Endothelial cell of umbilical vein (primary cell): Measurements from ENCODE around the gene CST3. TPM values are rescaled to one million over a fixed set of nuclear protein-coding genes. Genes with fewer than 3 reads are reported as not detected.

Experiments
- BruUV-seq: library from RNA; stranded (reverse); fragments of 400-500 nt; replicated peaks from 2 replicates; lab custom pipeline; 2021; lab: Mats Ljungman, UMichigan
- CTCF ChIA-PET: fragments of 300-600, 350-600 bp; sonication (Branson Sonifier 250); formaldehyde crosslinking; loops from one replicate; lab custom pipeline; 2021; ENCODE audit warnings: antibody characterized with exemption, inconsistent platforms; lab: Charles Lee
- POLR2A ChIA-PET: fragments of 300-600, 350-600 bp; sonication (Branson Sonifier 250); formaldehyde crosslinking; loops from one replicate; lab custom pipeline; 2021; ENCODE audit warnings: antibody characterized with exemption, inconsistent platforms; lab: Charles Lee
- DNase-seq: peaks from one replicate; pipeline ENCODE4 v3.0.0-alpha.2; 2011; ENCODE audit warnings: low read depth, low spot score
- FAIRE-seq: peaks from 2 replicates; lab custom pipeline; 2011; peaks lifted over from hg19 to GRCh38; lab: Jason Lieb, UNC
- H2AFZ ChIP-seq: 2 replicates; pipeline ENCODE4 v1.6.0; 2012; ENCODE audit warnings: low read depth, low read length, control low read depth, inconsistent platforms
- H3K27ac ChIP-seq: 2 replicates; pipeline ENCODE4 v1.5.1; 2011; ENCODE audit warnings: low read depth, mild to moderate bottlenecking, control low read depth, low read length, moderate library complexity; ENCODE audit not compliant: insufficient read depth
- H3K27me3 ChIP-seq, 2 experiments: 2 replicates each; pipeline versions ENCODE4 v1.6.0 to v1.6.1; 2011; ENCODE audit warnings: low read length in 2 of 2, mixed read lengths in 1 of 2; ENCODE audit not compliant: control insufficient read depth in 2 of 2, insufficient read depth in 2 of 2
- H3K36me3 ChIP-seq, 2 experiments: 2 replicates in 1 of 2; 3 replicates in 1 of 2; pipeline ENCODE4 v1.5.1; 2011; ENCODE audit warnings: low read length in 2 of 2, mild to moderate bottlenecking in 1 of 2, moderate library complexity in 1 of 2; ENCODE audit not compliant: control insufficient read depth in 2 of 2, insufficient read depth in 2 of 2; ENCODE audit errors: extremely low read depth in 1 of 2
- H3K4me1 ChIP-seq: 3 replicates; pipeline ENCODE4 v1.5.1; 2011; ENCODE audit warnings: mild to moderate bottlenecking, low read length; ENCODE audit not compliant: control insufficient read depth, insufficient read depth; ENCODE audit errors: extremely low read depth
- H3K4me2 ChIP-seq: 2 replicates; pipeline ENCODE4 v1.6.1; 2011; ENCODE audit warnings: low read length, control low read depth, mixed read lengths; ENCODE audit not compliant: insufficient read depth
- H3K4me3 ChIP-seq, 3 experiments: fragments of 200-600 bp in 1 of 3; sonication (generic), shearing (Covaris generic) in 1 of 3; replicated peaks in 1 of 3; 2 replicates each; pipeline ENCODE4 v1.5.1; 2011 to 2016; ENCODE audit warnings: control low read depth in 3 of 3, low read length in 3 of 3, mild to moderate bottlenecking in 2 of 3, inconsistent platforms in 1 of 3, low read depth in 1 of 3, moderate library complexity in 1 of 3; ENCODE audit not compliant: insufficient read depth in 1 of 3
- H3K79me2 ChIP-seq: 2 replicates; pipeline ENCODE4 v1.6.0; 2012; ENCODE audit warnings: low read length, inconsistent platforms; ENCODE audit not compliant: control insufficient read depth, insufficient read depth
- H3K9ac ChIP-seq: replicated peaks from 2 replicates; pipeline ENCODE3; 2011; ENCODE audit warnings: low read length, control low read depth; ENCODE audit not compliant: insufficient read depth; ENCODE audit errors: extremely low read depth
- H3K9me1 ChIP-seq: replicated peaks from 3 replicates; pipeline ENCODE4 v1.6.0; 2011; ENCODE audit warnings: mild to moderate bottlenecking, low read length; ENCODE audit not compliant: control insufficient read depth, insufficient read depth; ENCODE audit errors: extremely low read depth
- H3K9me3 ChIP-seq: replicated peaks from 2 replicates; pipeline ENCODE4 v1.5.1; 2012; ENCODE audit warnings: low read length, inconsistent platforms; ENCODE audit not compliant: control insufficient read depth, insufficient read depth
- H4K20me1 ChIP-seq: replicated peaks from 2 replicates; pipeline ENCODE3; 2011; ENCODE audit warnings: mild to moderate bottlenecking, low read length; ENCODE audit not compliant: control insufficient read depth, insufficient read depth; ENCODE audit errors: extremely low read depth
- EZH2 ChIP-seq: IDR thresholded peaks from 2 replicates; pipeline ENCODE4 v1.6.1; 2012; ENCODE audit warnings: borderline replicate concordance, low read depth, mild to moderate bottlenecking, moderate library complexity, low read length, inconsistent platforms; ENCODE audit not compliant: severe bottlenecking
- FOS ChIP-seq: IDR thresholded peaks from 2 replicates; pipeline ENCODE4 v1.6.1; 2011; ENCODE audit warnings: mild to moderate bottlenecking, low read length, moderate library complexity, borderline replicate concordance; ENCODE audit not compliant: insufficient read depth
- GATA2 ChIP-seq: IDR thresholded peaks from 2 replicates; pipeline ENCODE4 v1.7.0; 2011; ENCODE audit warnings: low read depth, mild to moderate bottlenecking, moderate library complexity, mixed read lengths, low read length; ENCODE audit not compliant: insufficient read length, insufficient read depth
- JUN ChIP-seq: IDR thresholded peaks from 2 replicates; pipeline ENCODE4 v1.6.1; 2011; ENCODE audit warnings: borderline replicate concordance, low read depth; ENCODE audit not compliant: insufficient read length, insufficient read depth
- MAX ChIP-seq: IDR thresholded peaks from 2 replicates; pipeline ENCODE4 v1.6.1; 2011; ENCODE audit not compliant: insufficient read depth, insufficient read length
- MYC ChIP-seq: IDR thresholded peaks from one replicate; pipeline ENCODE4 v1.6.1; 2011; ENCODE audit warnings: mild to moderate bottlenecking, low read depth, low read length
- POLR2A ChIP-seq: IDR thresholded peaks from 2 replicates; pipeline ENCODE4 v1.6.1; 2012; ENCODE audit warnings: low read depth, mild to moderate bottlenecking, control low read depth, low read length
- POLR2AphosphoS5 ChIP-seq: IDR thresholded peaks from 2 replicates; pipeline ENCODE4 v1.6.1; 2012; ENCODE audit warnings: low read depth, mild to moderate bottlenecking, control low read depth, low read length, moderate library complexity; ENCODE audit not compliant: insufficient read depth
- dilution Hi-C: fragments of 300-500 bp; cut with MboI; formaldehyde crosslinking; loops from one replicate; pipeline ENCODE4 v1.15.0; 2019; ENCODE audit warnings: low sequenced_read_pairs; ENCODE audit not compliant: extremely low pct_ligation_motif_present
- intact Hi-C: fragments of 100-400 bp; cut with micrococcal nuclease; formaldehyde crosslinking; loops from one replicate; pipeline ENCODE4 v1.10.0; 2022
- polyA plus RNA-seq, 4 experiments: library from polyadenylated mRNA; depleted of rRNA in 3 of 4; stranded (reverse) in 3 of 4; unstranded in 1 of 4; fragments of >200 nt; gene quantifications; 2 replicates each; pipeline versions ENCODE4 v1.2.1 to v1.2.3, GENCODE V29; 2011 to 2012; ENCODE audit warnings: missing spikeins in 1 of 4
- total RNA-seq: library from RNA; stranded (reverse); gene quantifications from 2 replicates; pipeline ENCODE4 v1.2.3, GENCODE V29; 2021
- TF ChIP-seq, protein P1 (sequence below), 2 donors: IDR thresholded peaks; 1 replicate in 1 of 2; 2 replicates in 1 of 2; pipeline ENCODE4 v1.5.1; 2011; ENCODE audit warnings: low read length in 2 of 2, mild to moderate bottlenecking in 2 of 2, moderate library complexity in 2 of 2, control low read depth in 1 of 2, inconsistent platforms in 1 of 2, low read depth in 1 of 2; ENCODE audit not compliant: insufficient read depth in 1 of 2; ENCODE audit errors: extremely low read depth in 1 of 2

Gene CST3
- total and polyA plus RNA-seq, 2 donors (not counting 3 experiments of a cell fraction or from before 2014, with no cell fraction given) = 251 to 479 TPM

DNA sequence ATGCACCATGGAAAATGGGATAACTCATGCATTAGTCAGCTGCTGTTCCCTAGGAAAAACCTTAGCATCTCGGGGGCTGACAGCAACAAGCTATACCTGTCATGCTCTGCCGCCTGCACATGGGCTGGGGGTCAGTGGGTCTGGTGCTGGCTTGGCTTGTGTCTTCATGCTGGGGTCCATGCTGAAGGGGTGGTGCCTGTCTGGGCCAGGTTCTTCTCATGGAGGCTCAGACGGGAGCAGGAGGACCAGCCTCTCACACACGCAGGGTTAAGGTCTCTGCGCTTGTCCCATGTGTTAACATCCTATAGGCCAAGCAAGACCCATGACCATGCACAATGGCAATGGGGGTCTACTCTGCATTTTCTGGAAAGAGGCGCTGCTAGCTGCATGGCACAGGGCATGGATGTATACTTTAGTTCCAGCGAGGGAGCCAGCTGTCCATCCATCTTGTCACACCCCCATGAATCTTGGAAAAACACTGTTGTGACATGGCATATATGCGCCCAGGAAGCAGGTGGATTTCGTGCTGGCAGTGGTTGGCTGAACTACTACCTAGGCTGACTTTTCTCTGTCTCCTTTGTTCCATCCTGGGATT lies 24.6 kb upstream of the CST3 start:
- H3K9ac ChIP-seq = no peak overlapping the region
- H3K27me3 ChIP-seq = no peaks in the 10 kb centered on the region
- TF ChIP-seq, protein P1, sequence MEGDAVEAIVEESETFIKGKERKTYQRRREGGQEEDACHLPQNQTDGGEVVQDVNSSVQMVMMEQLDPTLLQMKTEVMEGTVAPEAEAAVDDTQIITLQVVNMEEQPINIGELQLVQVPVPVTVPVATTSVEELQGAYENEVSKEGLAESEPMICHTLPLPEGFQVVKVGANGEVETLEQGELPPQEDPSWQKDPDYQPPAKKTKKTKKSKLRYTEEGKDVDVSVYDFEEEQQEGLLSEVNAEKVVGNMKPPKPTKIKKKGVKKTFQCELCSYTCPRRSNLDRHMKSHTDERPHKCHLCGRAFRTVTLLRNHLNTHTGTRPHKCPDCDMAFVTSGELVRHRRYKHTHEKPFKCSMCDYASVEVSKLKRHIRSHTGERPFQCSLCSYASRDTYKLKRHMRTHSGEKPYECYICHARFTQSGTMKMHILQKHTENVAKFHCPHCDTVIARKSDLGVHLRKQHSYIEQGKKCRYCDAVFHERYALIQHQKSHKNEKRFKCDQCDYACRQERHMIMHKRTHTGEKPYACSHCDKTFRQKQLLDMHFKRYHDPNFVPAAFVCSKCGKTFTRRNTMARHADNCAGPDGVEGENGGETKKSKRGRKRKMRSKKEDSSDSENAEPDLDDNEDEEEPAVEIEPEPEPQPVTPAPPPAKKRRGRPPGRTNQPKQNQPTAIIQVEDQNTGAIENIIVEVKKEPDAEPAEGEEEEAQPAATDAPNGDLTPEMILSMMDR (IDR thresholded peaks at IDR 0.05; ENCODE audit: extremely low read depth in 1 of 2, insufficient read depth in 1 of 2, low read depth in 1 of 2, low read length in 2 of 2) = no peak
- TF ChIP-seq POLR2AphosphoS5 (no peak), GATA2 (no peak), POLR2A (no peak), MYC (no peak), MAX (no peak), EZH2 (no peak), JUN (no peak), FOS (no peak)
- DNase-seq (no peak), FAIRE-seq (no peak)
- no peak overlapping the region for H3K4me2 ChIP-seq
- H3K4me3 ChIP-seq = no peak overlapping the region
- H3K36me3 ChIP-seq = no peaks in the 10 kb centered on the region
- BruUV-seq = no TSS peak
- H3K79me2 ChIP-seq = no peaks in the 10 kb centered on the region
- intact Hi-C loops (loop anchor here (10.0 kb wide), 1 partner anchor 58 kb away; the partner anchor contains the start of gene CST9), dilution Hi-C loops (no loop called here)
- peaks cover 16% of the 10 kb centered on the region for H3K4me1 ChIP-seq
- CTCF ChIA-PET = interaction anchor here (0.8 to 2.2 kb wide), 2 partner anchors 13 to 22 kb away, joined by 3 to 10 read pairs; no protein-coding TSS in a partner anchor
- H3K9me1 ChIP-seq = no peaks in the 10 kb centered on the region
- no peaks in the 10 kb centered on the region for H3K9me3 ChIP-seq
- POLR2A ChIA-PET = no interaction called here
- H3K27ac ChIP-seq = no peak overlapping the region
- no peaks in the 10 kb centered on the region for H4K20me1 ChIP-seq
- no peak overlapping the region for H2AFZ ChIP-seq
